GM19397 (cell line): Measurements from ENCODE around the gene TMEM25.
"Not testable (repeated sequence)": the region's sequence is repeated elsewhere in the genome, so short reads cannot be mapped to it uniquely, and the experiment has no call there.

ENCODE experiments used
- ATAC-seq: cut with Tn5 transposase; IDR thresholded peaks from one replicate; pipeline ENCODE4 v1.9.1; 2021; ENCODE audit warnings: mild to moderate bottlenecking, moderate library complexity; ENCODE audit not compliant: unreplicated experiment

TMEM25 gene

DNA sequence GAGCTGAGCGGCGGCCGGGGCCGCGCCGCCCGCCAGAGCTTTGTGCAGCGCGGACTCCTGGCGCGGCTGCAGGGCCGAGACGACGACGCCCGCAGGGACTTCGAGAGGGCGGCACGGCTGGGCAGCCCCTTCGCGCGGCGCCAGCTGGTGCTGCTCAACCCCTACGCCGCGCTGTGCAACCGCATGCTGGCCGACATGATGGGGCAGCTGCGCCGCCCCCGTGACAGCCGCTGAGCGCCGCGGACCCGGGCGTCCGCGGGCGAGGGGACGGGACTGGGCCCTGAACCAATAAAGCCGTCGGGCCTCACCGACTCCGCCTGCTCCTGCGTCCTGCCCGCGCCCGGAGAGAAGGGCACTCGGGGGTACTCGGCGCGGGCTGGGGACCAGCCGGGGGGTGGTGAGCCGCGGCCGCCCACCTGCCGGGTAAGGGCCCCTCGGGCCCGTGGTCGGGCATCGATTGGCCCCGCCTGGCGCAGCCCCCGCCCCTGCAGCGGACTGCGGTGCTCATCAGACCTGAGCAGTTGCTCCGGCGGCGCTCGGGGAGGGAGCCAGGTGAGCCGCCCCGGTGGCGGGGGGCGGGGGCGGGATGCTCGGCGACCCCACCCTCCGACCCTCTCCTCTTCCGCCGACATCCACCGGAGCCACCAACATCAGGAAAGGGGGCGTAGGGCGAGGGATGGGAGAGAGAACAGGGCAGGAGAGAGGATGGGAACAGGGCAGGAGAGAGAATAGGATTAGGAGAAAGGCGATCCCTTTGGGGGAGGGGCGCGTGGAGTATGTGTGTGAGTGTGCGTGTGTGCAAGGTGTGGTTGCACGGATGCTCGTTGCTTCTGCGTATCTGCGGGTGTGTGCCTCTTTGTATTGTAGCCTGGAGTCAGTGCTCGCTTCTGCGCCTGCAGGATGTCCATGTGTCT, at the start of gene TMEM25:
TMEM25 (plus strand) TSS at position 510 of the 914 bp plus-strand sequence. CDS start 610 bp downstream, outside the sequence.
- peak; percentile 64 for ATAC-seq

DNA sequence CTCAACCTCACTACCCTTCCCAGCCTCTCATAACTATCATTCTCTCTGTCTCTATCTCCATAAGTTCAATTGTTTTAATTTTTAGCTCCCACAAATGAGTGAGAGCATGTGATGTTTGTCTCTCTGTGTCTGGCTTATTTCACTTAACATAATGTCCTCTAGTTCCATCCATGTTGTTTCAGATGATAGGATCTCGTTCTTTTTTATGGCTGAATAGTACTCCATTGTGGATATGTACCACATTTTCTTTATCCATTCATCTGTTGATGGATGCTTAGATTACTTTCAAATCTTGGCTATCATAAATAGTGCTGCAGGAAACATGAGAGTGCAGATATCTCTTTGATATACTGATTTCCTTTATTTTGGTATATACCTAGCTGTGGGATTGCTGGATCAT, 49.8 kb upstream of the TMEM25 start:
- not testable (repeated sequence) for ATAC-seq

DNA sequence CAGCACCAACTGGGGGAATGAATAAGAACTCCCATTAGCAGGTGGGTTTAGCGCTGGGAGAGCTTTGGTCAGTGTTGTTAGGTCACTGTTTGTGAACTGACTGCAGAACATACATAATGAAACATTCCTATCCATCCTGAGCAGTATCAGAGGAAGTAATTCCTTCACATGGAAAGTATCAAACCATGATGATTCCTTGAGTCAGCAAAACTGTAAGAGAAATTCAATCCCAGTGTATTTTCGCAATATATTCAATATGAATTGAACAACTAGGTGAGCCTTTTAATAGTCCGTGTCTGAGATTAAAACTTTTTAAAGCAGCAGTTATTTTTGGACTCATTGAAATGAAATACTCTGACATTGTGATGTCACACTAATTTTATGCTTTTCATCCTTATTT, 46.6 kb upstream of the TMEM25 start:
- ATAC-seq, result no peak

DNA sequence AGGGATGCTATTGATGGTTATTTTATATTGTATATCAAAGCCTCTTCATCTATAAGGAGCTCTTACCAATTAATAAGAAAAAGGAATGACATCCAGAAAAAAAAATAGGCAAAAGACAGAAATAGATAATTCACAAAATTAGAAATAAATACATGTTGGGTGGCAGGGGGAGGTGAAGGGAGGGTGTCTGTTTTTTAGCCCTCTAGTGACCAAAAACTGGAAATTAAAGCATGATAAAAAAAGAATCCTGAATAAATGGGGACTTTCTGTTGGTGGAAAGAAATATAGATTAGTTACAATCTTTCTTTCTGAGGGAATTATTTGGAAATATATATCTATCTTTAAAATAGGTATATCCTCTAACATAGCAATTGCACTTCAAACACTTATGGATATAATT, 45.7 kb upstream of the TMEM25 start:
- no peak for ATAC-seq

DNA sequence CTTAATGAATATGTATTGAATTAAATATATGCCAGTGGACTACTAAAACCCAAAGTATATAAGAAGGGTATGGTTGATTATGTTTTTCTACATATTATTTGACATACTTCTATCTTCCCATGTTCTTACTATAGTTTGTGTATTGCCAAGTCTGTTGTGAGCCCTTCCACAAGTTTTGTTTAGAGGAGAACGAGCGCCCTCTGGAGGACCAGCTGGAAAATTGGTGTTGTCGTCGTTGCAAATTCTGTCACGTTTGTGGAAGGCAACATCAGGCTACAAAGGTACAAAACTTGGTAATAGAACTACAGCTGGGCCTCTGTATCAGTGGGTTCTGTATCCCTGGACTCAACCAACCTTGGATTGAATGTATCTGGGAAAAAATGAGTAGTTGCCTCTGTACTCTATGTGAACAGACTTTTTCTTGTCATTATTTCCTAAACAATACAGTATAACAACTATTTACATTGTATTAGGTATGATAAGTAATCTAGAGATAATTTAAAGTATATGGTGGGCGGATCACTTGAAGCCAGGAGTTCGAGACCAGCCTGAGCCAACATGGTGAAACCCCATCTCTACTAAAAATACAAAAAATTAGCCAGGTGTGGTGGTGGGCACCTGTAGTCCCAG, 42.4 kb upstream of the TMEM25 start:
- no peak for ATAC-seq

DNA sequence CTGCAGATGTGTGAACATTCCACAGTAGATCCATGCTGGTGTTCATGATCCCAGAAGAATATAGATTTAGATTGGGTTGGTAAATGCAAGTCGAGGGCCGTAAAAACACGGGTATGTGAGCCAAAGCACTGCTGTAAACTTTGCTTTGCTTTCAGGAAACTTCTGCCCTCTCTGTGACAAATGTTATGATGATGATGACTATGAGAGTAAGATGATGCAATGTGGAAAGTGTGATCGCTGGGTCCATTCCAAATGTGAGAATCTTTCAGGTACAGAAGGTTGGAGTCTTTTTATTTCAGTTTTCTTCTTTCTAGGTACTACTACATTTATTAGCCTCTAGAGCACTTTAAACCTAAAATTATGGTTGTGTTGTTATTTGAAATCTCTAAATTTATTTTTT, 40.0 kb upstream of the TMEM25 start:
- no peak for ATAC-seq

DNA sequence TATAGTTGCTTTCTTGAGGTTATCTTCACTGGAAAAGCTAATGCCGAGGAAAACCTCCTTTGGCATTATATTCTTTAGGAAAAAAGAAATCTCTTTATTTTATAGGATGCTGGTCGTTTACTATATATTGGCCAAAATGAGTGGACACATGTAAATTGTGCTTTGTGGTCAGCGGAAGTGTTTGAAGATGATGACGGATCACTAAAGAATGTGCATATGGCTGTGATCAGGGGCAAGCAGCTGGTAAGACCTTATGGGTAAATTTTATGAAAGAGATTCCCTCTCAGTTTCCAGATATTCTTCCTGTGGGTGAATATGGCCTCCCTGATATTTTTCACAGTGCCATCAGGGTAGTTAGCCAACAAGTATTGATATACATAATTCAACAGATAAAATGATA, 33.2 kb upstream of the TMEM25 start:
- no peak for ATAC-seq

DNA sequence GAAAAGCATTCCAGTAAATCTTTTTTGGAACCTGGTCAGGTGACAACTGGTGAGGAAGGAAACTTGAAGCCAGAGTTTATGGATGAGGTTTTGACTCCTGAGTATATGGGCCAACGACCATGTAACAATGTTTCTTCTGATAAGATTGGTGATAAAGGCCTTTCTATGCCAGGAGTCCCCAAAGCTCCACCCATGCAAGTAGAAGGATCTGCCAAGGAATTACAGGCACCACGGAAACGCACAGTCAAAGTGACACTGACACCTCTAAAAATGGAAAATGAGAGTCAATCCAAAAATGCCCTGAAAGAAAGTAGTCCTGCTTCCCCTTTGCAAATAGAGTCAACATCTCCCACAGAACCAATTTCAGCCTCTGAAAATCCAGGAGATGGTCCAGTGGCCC, 27.8 kb upstream of the TMEM25 start:
- ATAC-seq, result no peak

DNA sequence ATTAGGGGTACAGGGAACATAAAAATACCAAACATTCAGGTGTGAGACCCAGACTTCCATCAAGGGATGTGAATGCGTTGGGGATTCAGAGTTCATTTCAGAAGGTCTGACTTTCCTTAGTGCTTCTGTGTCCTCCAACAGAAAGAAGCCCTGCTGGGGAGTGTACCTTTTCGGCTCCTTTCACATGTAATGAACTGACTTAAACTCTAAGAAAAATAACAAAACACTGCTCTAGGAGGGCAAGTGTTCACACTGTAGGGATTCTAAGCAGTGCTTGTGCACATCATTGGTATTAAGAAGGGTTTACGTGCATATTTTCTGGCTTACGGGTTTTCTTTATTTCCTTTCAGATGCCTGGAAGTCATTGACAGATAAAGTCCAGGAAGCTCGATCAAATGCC, 19.4 kb upstream of the TMEM25 start:
- no peak for ATAC-seq

DNA sequence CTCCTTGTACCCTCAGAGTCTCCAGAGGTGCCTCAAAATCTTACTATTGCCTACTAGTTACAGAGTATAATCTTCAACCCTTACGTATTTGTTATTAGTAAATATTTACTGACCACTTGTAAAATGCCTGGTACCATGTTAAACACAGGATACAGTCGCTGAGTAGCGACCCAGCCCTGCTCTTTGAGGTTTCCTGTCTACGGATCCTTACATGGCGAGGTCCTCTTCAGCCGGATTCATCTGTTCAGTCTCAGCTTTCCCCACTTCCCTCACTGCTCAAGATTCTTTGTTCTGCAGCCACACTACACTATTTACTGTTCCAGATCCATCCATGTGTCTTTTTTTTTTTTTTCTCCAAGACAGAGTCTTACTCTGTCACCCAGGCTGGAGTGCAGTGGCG, 16.9 kb upstream of the TMEM25 start:
- no peak for ATAC-seq

DNA sequence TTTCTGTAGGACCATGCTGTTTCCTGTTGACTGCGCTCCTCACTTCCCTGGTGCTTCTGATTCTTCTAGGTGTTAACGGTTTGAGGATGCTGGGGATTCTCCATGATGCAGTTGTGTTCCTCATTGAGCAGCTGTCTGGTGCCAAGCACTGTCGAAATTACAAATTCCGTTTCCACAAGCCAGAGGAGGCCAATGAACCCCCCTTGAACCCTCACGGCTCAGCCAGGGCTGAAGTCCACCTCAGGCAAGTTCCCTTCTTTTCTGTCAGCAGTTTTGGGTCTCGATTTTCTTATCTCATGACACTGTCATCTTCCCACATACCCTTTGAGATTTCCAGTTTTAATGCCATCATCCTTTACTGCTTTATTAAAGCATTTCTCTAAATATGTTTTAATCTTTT, 11.4 kb upstream of the TMEM25 start:
- no peak for ATAC-seq

DNA sequence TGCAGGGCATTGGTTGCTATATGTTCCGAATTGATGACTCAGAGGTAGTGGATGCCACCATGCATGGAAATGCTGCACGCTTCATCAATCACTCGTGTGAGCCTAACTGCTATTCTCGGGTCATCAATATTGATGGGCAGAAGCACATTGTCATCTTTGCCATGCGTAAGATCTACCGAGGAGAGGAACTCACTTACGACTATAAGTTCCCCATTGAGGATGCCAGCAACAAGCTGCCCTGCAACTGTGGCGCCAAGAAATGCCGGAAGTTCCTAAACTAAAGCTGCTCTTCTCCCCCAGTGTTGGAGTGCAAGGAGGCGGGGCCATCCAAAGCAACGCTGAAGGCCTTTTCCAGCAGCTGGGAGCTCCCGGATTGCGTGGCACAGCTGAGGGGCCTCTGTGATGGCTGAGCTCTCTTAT, 9.1 kb upstream of the TMEM25 start:
- no peak for ATAC-seq

DNA sequence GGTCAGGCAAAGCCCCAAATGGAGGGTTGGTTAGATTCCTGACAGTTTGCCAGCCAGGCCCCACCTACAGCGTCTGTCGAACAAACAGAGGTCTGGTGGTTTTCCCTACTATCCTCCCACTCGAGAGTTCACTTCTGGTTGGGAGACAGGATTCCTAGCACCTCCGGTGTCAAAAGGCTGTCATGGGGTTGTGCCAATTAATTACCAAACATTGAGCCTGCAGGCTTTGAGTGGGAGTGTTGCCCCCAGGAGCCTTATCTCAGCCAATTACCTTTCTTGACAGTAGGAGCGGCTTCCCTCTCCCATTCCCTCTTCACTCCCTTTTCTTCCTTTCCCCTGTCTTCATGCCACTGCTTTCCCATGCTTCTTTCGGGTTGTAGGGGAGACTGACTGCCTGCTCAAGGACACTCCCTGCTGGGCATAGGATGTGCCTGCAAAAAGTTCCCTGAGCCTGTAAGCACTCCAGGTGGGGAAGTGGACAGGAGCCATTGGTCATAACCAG, 8.4 kb upstream of the TMEM25 start:
- no peak for ATAC-seq

DNA sequence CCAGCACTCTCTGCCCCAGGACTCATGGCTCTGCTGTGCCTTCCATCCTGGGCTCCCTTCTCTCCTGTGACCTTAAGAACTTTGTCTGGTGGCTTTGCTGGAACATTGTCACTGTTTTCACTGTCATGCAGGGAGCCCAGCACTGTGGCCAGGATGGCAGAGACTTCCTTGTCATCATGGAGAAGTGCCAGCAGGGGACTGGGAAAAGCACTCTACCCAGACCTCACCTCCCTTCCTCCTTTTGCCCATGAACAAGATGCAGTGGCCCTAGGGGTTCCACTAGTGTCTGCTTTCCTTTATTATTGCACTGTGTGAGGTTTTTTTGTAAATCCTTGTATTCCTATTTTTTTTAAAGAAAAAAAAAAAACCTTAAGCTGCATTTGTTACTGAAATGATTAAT, 6.6 kb upstream of the TMEM25 start:
- ATAC-seq, result no peak

DNA sequence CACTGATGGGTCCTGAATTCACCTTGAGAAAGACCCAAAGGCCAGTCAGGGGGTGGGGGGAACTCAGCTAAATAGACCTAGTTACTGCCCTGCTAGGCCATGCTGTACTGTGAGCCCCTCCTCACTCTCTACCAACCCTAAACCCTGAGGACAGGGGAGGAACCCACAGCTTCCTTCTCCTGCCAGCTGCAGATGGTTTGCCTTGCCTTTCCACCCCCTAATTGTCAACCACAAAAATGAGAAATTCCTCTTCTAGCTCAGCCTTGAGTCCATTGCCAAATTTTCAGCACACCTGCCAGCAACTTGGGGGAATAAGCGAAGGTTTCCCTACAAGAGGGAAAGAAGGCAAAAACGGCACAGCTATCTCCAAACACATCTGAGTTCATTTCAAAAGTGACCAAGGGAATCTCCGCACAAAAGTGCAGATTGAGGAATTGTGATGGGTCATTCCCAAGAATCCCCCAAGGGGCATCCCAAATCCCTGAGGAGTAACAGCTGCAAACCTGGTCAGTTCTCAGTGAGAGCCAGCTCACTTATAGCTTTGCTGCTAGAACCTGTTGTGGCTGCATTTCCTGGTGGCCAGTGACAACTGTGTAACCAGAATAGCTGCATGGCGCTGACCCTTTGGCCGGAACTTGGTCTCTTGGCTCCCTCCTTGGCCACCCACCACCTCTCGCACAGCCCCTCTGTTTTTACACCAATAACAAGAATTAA, 6.1 kb upstream of the TMEM25 start:
- no peak for ATAC-seq

DNA sequence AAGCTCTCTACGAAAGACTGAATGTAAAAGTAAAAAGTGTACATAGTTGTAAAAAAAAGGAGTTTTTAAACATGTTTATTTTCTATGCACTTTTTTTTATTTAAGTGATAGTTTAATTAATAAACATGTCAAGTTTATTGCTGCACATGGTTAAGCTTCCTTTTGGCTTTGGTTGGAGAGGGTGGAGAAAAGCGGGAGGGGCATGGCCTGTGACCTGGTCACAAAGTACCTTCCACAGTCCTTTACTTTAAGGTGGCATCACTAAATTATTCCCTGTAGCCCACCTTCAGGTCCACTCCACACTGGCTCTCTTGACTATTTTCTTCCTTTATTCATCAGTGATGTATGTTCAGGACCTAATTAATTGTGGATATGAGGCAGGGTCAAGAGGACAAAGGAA, 4.3 kb upstream of the TMEM25 start:
- no peak for ATAC-seq

DNA sequence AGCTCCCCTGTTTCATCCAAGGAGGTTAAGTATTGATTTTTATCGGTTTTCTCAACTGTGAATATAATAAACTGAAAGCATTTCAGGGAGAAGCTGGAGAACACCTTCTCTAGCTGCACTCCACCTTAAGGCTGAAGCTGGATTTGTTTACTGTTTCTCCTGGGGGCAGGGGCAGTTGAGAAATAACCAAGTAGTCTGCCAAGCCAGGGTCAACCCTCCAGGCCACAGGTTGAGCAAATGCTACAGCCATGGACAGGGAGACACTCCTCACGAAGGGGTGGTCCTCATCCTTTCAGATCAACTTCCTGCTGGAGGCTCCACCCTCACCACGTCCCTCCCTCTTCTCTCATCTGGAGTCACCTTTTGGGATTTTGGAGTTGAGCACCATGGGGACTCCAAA, 3.9 kb upstream of the TMEM25 start, which contains the start of gene TTC36:
TTC36 (plus strand) TSS at position 366 of the 400 bp plus-strand sequence; CDS start at position 387, 21 bp downstream.
- ATAC-seq, result no peak

DNA sequence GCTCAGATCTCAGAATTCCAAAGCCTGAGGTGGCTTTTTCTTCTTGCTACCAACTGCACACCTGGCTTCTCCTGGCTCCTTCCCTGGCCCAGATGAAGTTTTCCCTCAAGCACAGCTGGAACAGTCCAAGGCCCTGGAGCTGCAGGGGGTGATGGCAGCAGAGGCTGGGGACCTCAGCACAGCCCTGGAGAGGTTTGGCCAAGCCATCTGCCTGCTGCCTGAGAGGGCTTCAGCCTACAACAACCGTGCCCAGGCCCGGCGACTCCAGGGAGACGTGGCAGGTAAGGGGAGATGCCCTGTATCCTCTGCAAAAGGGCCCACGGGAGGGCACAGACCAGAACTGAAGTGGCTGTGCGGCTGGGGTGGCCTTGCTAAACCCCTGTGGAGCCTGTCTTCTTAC, 2.5 kb upstream of the TMEM25 start:
- no peak for ATAC-seq

DNA sequence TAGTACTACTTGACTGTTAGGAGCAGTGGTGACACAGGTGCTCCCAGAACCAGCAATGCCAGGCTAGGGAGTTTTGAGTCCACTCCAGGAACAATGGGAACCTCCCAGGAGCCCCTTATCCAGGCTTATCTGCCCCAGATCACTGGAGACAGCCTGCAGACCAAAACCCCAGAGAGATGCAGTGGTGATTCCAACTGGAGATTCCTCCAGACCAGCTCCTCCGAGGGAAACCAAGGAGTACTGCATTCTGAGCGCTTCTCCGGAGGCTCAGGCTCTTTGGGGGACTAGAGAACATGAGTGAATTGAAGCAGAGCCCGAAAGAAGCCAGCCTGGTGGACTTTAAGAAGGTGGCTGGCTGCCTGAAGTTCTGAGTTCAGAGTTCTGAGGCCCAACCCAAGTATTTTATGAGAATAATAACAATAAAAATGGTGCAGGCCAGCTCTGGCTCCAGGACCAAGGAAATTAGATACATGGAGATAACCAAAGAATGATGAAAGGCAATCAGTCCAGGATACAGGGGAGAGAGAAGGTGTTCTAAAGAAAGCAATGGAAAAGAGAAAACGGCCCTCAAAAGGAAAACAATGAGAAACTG, 1.3 kb upstream of the TMEM25 start:
- no peak for ATAC-seq

DNA sequence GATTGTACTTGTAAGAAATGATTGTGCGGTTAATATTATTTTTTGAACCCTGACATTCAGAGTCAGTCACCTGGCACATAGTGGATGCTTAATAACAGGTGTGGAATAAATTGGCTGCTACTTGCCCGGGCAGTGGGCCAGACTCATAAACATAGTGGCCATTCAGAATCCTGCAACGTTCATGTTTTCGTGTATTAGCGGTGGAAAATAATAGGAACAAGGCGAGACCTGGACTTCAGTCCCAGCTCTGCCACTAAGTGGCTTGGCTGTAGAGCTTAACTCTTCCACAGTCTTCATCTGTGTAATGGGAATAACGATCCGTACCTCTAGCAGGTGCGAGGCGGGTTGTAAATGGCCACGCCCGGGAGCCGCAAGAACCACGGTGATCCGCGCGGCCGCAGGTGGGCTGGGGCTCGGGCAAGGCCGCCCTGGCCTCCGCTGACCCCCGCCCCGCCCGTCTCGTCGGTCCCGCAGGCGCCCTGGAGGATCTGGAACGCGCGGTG, 761 bp upstream of the TMEM25 start:
- no peak for ATAC-seq

DNA sequence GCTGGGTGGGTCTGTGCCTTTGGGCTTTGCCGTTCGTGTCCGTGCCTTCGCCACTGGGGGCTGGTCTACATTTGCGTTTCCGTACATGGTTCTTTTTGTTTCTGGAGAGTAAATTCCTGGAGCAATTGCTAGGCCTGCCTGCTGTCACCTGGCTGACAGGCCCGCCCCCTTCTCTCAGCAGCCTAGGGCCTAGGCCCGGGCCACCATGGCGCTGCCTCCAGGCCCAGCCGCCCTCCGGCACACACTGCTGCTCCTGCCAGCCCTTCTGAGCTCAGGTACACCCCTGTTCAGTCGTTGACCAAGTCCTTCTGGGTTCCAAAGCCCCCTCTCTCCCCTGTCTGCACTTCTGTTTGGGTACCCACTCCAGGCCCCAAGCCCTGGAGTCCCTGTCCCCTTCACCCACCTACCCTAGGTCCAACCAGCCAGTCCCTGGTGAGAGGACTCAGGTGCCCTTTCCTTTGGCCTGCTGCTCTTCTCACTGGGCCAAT, 649 bp downstream of the TMEM25 start:
- no peak for ATAC-seq
